HepG2 (cell line): ENCODE data around the gene PRR36. TPM values are rescaled to one million over a fixed set of nuclear protein-coding genes. Genes with fewer than 3 reads are reported as not detected.

Experiments used
- BRCA1 ChIP-seq: sonication (generic); formaldehyde crosslinking; IDR thresholded peaks from 2 replicates; pipeline ENCODE4 v1.4.0; 2020; ENCODE audit warnings: missing genetic modification reagents
- BRD4 ChIP-seq: sonication (generic); formaldehyde crosslinking; IDR thresholded peaks from 2 replicates; pipeline ENCODE4 v1.4.0; 2020; ENCODE audit warnings: missing genetic modification reagents
- EEA1 ChIP-seq: sonication (generic); formaldehyde crosslinking; IDR thresholded peaks from 2 replicates; pipeline ENCODE4 v1.5.1; 2020; ENCODE audit warnings: mild to moderate bottlenecking, missing genetic modification reagents, borderline replicate concordance
- HOXA9 ChIP-seq: sonication (generic); formaldehyde crosslinking; IDR thresholded peaks from 2 replicates; pipeline ENCODE4 v1.8.1; 2022; ENCODE audit warnings: missing genetic modification reagents, mild to moderate bottlenecking, moderate library complexity, borderline replicate concordance
- JUND ChIP-seq: sonication (generic); formaldehyde crosslinking; IDR thresholded peaks from 2 replicates; pipeline ENCODE4 v1.8.0; 2022; ENCODE audit warnings: mild to moderate bottlenecking, missing genetic modification reagents
- NFYB ChIP-seq: sonication (generic); formaldehyde crosslinking; IDR thresholded peaks from 2 replicates; pipeline ENCODE4 v1.4.0; 2020; ENCODE audit warnings: missing genetic modification reagents
- NPAS2 ChIP-seq: sonication (generic); formaldehyde crosslinking; IDR thresholded peaks from 2 replicates; pipeline ENCODE4 v1.8.0; 2022; ENCODE audit warnings: mild to moderate bottlenecking, missing genetic modification reagents, borderline replicate concordance
- PPARG ChIP-seq: conservative IDR thresholded peaks from 2 replicates; pipeline ENCODE4 v1.6.1; 2016; ENCODE audit warnings: missing biosample characterization, missing genetic modification reagents
- TMF1 ChIP-seq: sonication (generic); formaldehyde crosslinking; IDR thresholded peaks from 2 replicates; pipeline ENCODE4 v1.8.1; 2022; ENCODE audit warnings: low read depth, missing genetic modification reagents
- ZFP41 ChIP-seq: sonication (generic); formaldehyde crosslinking; IDR thresholded peaks from 2 replicates; pipeline ENCODE4 v1.4.0; 2020; ENCODE audit warnings: mild to moderate bottlenecking, missing genetic modification reagents, borderline replicate concordance
- ZFY ChIP-seq: sonication (generic); formaldehyde crosslinking; IDR thresholded peaks from 2 replicates; pipeline ENCODE4 v1.4.0; 2020; ENCODE audit warnings: missing genetic modification reagents
- ZNF101 ChIP-seq: sonication (generic); formaldehyde crosslinking; IDR thresholded peaks from 2 replicates; pipeline ENCODE4 v1.4.0; 2020; ENCODE audit warnings: mild to moderate bottlenecking, low read depth, missing genetic modification reagents, borderline replicate concordance
- ZNF20 ChIP-seq: sonication (generic); formaldehyde crosslinking; IDR thresholded peaks from 2 replicates; pipeline ENCODE4 v1.4.0; 2020; ENCODE audit warnings: mild to moderate bottlenecking, moderate library complexity, missing genetic modification reagents
- ZNF207 ChIP-seq: fragments of 450-650 bp; IDR thresholded peaks from 2 replicates; pipeline ENCODE4 v1.6.1; 2016; ENCODE audit warnings: antibody characterized with exemption, borderline replicate concordance
- ZNF280D ChIP-seq: sonication (generic); formaldehyde crosslinking; IDR thresholded peaks from 2 replicates; pipeline ENCODE4 v1.5.1; 2020; ENCODE audit warnings: mild to moderate bottlenecking, missing genetic modification reagents
- ZNF30 ChIP-seq: sonication (generic); formaldehyde crosslinking; IDR thresholded peaks from 2 replicates; pipeline ENCODE4 v1.5.0; 2020; ENCODE audit warnings: mild to moderate bottlenecking, missing genetic modification reagents
- ZNF430 ChIP-seq: sonication (generic); formaldehyde crosslinking; IDR thresholded peaks from 2 replicates; pipeline ENCODE4 v1.9.0; 2021; ENCODE audit warnings: mild to moderate bottlenecking, missing genetic modification reagents
- ZNF431 ChIP-seq: sonication (generic); formaldehyde crosslinking; IDR thresholded peaks from 2 replicates; pipeline ENCODE4 v1.9.0; 2022; ENCODE audit warnings: missing genetic modification reagents, low read depth, mild to moderate bottlenecking, borderline replicate concordance
- ZNF605 ChIP-seq: sonication (generic); formaldehyde crosslinking; IDR thresholded peaks from 2 replicates; pipeline ENCODE4 v1.8.0; 2022; ENCODE audit warnings: mild to moderate bottlenecking, missing genetic modification reagents
- polyA plus RNA-seq, 8 experiments: library from polyadenylated mRNA; depleted of rRNA in 3 of 8; stranded (reverse) in 7 of 8; unstranded in 1 of 8; fragments of >200 nt; fragmentation: Illumina TruSeq in 4 of 8; extraction: Trizol in 4 of 8; gene quantifications; 2 replicates each; pipeline versions ENCODE4 v1.2.1 to v1.2.3, GENCODE V29; 2011 to 2016; ENCODE audit warnings: low read depth in 4 of 8, missing spikeins in 1 of 8, mixed read lengths in 1 of 8; ENCODE audit not compliant: insufficient read depth in 1 of 8
- total RNA-seq, 5 experiments: library from RNA; depleted of rRNA; stranded (reverse); fragments of >200 nt; fragmentation: Illumina TruSeq; extraction: Trizol; gene quantifications; 2 replicates each; pipeline ENCODE4 v1.2.3, GENCODE V29; 2016; ENCODE audit warnings: low read depth in 1 of 5
- TF ChIP-seq, protein P1 (sequence below): sonication (generic); formaldehyde crosslinking; IDR thresholded peaks from 2 replicates; pipeline ENCODE4 v1.4.0; 2020; ENCODE audit warnings: mild to moderate bottlenecking, low read depth, missing genetic modification reagents
- TF ChIP-seq, protein P2 (sequence below): IDR thresholded peaks from 2 replicates; pipeline ENCODE4 v1.6.1; 2016; ENCODE audit warnings: low read depth
- TF ChIP-seq, protein P3 (sequence below): IDR thresholded peaks from 2 replicates; pipeline ENCODE4 v1.6.1; 2018; ENCODE audit warnings: missing genetic modification reagents, mild to moderate bottlenecking, missing compliant biosample characterization

PRR36 gene
- total and polyA plus RNA-seq, 2 of the 13 experiments (the other 11 are each of a cell fraction or from before 2014, with no cell fraction given): 0.07 to 0.17 TPM

DNA sequence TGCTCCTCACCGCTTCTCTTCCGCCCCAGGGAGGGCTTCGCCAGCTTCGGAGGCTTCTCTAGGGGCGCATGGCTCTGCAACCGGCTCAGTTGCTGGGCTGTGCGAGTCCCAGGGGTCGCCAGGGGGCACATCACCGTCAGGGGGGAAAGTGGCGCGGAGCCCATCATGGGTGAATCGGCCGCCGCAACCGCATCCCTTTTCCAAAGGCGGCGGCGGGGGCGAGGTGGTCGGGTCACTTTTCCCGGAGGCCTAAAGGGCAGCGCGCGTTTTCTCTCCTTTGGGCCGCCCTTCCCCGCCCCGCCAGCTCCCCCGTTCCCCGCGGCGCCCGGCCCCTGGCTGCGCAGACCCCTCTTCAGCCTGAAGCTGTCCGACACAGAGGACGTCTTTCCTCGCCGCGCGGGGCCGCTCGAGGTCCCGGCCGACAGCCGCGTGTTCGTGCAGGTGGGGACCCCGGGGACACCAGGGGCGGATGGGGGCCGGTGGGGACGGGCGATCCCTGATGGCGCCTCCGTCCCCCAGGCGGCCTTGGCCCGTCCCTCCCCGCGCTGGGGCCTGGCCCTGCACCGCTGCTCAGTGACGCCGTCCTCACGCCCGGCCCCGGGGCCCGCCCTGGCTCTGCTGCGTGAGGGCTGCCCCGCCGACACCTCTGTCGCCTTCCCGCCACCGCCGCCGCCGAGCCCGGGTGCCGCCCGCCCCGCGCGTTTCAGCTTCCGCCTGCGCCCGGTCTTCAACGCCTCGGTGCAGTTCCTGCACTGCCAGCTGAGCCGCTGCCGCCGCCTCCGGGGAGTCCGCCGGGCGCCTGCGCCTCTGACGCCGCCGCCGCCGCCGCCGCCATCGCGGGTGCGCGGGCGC lies 42.1 kb upstream of the PRR36 start (continued):
- TF ChIP-seq ZNF280D (CRISPR knock-in tag) (0 out of 2 replicates have a peak, but pooled peaks have one; percentile 24), NPAS2 (CRISPR knock-in tag) (no peak), ZNF605 (CRISPR knock-in tag) (0 out of 2 replicates have a peak, but pooled peaks have one; percentile 12), BRD4 (CRISPR knock-in tag) (no peak), ZFP41 (no peak), TMF1 (CRISPR knock-in tag) (peak; percentile 71; the same call in 1 of the 2 replicates), BRCA1 (CRISPR knock-in tag) (no peak; the same call in 1 of the 2 replicates), ZNF30 (CRISPR knock-in tag) (no peak), EEA1 (CRISPR knock-in tag) (peak; percentile 63; the same call in 1 of the 2 replicates), ZNF431 (peak; percentile 75; the same call in 1 of the 2 replicates), ZFY (CRISPR knock-in tag) (peak; percentile 71), ZNF430 (no peak), ZNF207 (no peak), NFYB (no peak), HOXA9 (CRISPR knock-in tag) (0 out of 2 replicates have a peak, but pooled peaks have one; percentile 50), ZNF101 (CRISPR knock-in tag) (0 out of 2 replicates have a peak, but pooled peaks have one; percentile 89), PPARG (CRISPR knock-in tag) (no peak), ZNF20 (CRISPR knock-in tag) (no peak), JUND (CRISPR knock-in tag) (no peak)
- TF ChIP-seq, protein P1, sequence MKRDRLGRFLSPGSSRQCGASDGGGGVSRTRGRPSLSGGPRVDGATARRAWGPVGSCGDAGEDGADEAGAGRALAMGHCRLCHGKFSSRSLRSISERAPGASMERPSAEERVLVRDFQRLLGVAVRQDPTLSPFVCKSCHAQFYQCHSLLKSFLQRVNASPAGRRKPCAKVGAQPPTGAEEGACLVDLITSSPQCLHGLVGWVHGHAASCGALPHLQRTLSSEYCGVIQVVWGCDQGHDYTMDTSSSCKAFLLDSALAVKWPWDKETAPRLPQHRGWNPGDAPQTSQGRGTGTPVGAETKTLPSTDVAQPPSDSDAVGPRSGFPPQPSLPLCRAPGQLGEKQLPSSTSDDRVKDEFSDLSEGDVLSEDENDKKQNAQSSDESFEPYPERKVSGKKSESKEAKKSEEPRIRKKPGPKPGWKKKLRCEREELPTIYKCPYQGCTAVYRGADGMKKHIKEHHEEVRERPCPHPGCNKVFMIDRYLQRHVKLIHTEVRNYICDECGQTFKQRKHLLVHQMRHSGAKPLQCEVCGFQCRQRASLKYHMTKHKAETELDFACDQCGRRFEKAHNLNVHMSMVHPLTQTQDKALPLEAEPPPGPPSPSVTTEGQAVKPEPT (CRISPR knock-in tag): no peak
- TF ChIP-seq, protein P2, sequence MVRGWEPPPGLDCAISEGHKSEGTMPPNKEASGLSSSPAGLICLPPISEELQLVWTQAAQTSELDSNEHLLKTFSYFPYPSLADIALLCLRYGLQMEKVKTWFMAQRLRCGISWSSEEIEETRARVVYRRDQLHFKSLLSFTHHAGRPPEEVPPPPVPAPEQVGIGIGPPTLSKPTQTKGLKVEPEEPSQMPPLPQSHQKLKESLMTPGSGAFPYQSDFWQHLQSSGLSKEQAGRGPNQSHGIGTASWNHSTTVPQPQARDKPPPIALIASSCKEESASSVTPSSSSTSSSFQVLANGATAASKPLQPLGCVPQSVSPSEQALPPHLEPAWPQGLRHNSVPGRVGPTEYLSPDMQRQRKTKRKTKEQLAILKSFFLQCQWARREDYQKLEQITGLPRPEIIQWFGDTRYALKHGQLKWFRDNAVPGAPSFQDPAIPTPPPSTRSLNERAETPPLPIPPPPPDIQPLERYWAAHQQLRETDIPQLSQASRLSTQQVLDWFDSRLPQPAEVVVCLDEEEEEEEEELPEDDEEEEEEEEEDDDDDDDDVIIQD: no peak
- TF ChIP-seq, protein P3, sequence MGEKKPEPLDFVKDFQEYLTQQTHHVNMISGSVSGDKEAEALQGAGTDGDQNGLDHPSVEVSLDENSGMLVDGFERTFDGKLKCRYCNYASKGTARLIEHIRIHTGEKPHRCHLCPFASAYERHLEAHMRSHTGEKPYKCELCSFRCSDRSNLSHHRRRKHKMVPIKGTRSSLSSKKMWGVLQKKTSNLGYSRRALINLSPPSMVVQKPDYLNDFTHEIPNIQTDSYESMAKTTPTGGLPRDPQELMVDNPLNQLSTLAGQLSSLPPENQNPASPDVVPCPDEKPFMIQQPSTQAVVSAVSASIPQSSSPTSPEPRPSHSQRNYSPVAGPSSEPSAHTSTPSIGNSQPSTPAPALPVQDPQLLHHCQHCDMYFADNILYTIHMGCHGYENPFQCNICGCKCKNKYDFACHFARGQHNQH: no peak
